GM19351 (cell line): ENCODE results near the gene MALT1.
"Not testable (repeated sequence)": the region's sequence is repeated elsewhere in the genome, so short reads cannot be mapped to it uniquely, and the experiment has no call there.

Experiments used
- ATAC-seq: cut with Tn5 transposase; IDR thresholded peaks from one replicate; pipeline ENCODE4 v1.9.1; 2021; ENCODE audit warnings: mild to moderate bottlenecking, moderate library complexity; ENCODE audit not compliant: unreplicated experiment

The MALT1 gene

GRCh38 chr18:58728719-58729118 lies 57.5 kb downstream of the MALT1 start:
- ATAC-seq = no peak

GRCh38 chr18:58730618-58731017 lies 59.4 kb downstream of the MALT1 start:
- ATAC-seq = no peak

DNA sequence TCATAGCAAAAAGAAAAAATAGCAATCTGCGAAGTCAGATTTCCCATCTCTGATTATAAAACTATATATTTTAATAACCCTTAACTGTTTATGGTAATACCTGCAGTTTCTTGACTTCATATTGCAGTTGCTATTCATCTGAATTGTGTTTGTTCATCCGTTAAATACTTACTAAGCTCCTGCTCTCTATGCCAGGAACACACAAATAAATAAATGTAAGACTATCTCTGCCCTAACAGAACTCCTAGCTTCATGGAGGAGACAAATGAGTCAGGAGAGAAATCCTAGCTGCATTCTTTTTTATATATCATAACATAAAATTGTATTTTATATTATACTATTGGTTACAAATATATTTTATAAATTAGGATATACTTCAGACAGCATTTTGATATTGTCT lies 61.2 kb downstream of the MALT1 start:
- no peak for ATAC-seq

GRCh38 chr18:58733866-58734265 lies 62.6 kb downstream of the MALT1 start:
- no peak for ATAC-seq

DNA sequence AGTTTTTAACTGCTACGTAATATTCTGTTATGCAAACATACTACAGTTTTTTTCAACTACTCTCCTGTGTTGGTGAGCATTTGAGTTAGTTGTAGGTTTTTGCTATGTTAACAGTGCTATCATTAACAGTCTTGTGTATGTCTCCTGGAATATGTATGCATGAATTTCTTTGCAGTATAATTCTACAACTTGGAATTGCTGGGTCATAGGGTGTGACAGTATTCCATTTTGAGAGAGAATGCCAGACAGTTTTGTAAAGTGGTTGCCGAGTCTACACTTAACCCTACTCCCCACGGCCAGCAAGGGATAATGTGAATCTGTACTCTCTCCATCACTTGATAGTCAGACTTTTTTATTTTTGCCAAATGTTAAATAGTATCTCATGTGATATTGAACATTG lies 67.1 kb downstream of the MALT1 start:
- ATAC-seq = no peak

DNA sequence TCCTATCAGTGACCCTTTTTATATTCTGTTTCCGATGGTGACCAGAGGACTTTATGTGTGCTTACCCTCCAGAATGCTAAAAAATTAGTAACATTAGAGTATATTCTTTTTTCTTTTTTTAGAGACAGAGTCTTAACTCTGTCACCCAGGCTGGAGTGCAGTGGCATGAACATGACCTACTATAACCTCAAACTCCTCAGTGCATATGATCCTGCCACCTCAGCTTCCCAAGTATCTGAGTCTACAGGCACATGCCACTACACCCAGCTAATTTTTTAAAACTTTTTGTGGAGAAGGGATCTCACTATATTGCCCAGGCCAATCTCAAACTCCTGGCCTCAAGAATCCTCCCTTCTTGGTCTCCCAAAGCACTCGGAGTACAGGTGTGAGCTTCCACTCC lies 74.6 kb downstream of the MALT1 start:
- ATAC-seq = no peak

- no peak for ATAC-seq
Measured at GRCh38 chr18:58748899-58749595, 77.8 kb downstream of the MALT1 start.

DNA sequence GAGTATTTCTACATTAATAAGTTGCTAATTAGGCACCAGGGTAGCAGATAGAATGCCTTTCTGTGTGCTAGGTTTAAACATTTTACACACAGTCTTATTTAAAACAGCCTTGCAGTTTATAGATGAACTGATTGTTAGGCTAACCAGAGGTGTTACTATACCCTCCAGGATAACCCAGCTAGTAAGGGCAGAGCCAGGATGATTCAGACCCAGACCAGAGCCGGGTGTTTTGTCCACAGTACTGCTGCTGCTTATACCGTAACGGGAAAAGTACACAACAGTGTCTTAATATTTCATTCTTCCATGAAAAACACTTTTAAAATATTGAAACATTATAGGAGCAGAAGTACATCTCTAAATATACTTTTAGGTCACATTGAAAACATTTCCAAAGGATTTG lies 82.7 kb downstream of the MALT1 start:
- ATAC-seq = no peak

- peak; percentile 62 for ATAC-seq
Measured at GRCh38 chr18:58754544-58755068, 83.3 kb downstream of the MALT1 start.

GRCh38 chr18:58755304-58756010 lies 84.2 kb downstream of the MALT1 start:
- no peak for ATAC-seq

- no peak for ATAC-seq
Measured at GRCh38 chr18:58756148-58756547, 84.9 kb downstream of the MALT1 start.

DNA sequence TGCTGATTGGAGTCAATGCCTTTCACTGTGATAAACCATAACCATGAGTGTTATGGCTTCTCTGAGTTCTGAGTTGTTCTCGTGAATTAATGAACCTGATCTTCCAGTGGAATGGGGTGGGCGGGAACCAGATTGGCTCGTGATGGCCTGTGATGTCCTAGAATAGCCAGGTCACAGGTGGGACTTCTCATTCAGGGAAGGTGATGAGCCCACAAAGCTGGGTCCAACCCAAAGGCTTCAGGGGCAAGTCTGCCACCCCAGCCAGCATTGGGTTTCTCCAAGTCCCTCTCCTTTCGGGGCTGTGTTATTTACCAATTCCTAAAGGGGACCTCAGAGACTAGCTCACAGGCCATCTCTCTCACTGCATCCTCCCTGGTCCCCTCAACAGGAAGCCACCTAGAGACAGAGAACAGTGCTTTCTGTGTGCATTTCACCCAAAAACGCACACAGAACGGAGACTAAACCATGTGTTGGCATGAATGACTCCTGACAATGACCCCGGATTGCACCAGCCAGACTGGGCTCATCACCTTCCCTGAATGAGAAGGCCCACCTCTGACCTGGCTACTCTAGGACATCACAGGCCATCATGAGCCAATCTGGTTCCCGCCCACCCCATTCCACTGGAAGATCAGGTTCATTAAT lies 85.5 kb downstream of the MALT1 start:
- ATAC-seq = no peak

- not testable (repeated sequence) for ATAC-seq
Measured at GRCh38 chr18:58757351-58757750, 86.1 kb downstream of the MALT1 start.

DNA sequence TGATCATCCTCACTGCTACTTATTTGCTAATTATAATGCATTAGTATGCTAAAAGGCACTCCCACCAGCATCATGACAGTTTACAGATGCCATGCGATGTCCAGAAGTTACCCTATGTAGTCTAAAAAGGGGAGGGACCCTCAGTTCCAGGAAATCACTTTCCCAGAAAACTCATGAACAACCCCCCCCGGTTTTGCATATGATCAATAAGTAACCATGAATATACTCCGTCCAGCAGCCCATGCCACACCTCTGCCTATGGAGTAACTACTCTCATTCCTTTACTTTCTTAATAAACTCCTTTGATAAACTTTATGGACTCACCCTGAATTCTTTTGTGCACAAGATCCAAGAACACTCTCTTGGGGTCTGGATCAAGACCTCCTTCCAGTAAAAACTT lies 86.8 kb downstream of the MALT1 start:
- ATAC-seq = no peak

GRCh38 chr18:58758606-58759005 lies 87.3 kb downstream of the MALT1 start:
- ATAC-seq = no peak

DNA sequence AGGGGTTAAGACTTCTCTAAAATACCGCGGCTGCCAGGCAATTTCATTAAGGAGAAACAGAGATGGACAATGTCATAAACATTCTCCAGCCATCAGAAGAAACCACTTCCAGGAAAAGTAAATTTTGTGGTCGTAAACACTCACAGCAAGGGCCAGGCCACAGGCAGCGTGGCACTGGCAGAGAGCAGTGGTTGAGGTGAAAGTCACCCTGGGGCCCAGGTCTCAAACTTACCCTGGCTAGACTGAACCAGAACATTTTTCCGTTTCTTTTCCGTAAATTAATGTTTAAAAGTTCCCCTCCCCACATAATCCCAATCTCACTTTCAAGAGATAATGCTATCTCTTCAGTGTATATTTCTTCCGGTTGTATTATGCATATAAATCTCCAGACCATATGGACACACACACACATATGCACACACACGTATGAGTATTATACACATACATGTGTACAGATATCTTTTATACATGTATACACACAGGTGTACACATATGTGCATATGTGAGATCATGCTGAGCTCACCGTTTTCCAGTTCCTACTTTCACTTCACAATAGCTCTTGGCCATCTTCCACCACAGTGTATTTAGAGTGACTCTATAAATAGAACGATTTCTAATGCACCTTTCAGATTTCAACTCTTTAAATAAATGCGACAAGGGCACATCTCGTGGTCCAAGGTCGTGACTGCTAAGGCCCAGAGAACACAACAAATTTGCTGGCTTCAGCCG lies 90.1 kb downstream of the MALT1 start:
- peak; percentile 77 for ATAC-seq

GRCh38 chr18:58761970-58762780 lies 90.9 kb downstream of the MALT1 start:
- ATAC-seq = no peak

DNA sequence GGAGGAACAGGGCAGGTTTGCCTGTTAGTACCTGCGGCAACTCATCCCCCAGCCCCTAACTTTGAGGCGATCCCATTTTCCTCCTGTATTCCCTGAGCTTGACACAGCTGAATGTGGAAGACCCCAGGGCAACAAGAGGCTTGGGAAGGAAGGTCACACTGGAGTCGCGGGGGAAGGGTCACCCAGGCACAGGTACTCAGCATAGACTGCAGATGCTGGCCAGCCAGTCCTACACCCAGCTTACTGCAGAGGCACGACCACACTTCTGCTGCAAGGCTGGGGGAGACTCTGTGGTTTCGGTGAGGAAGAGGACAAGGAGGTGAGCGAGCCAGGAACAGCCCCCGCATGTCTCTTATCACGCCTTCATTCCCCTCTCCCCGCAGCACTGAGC lies 91.5 kb downstream of the MALT1 start:
- no peak for ATAC-seq

GRCh38 chr18:58766164-58766563 lies 94.9 kb downstream of the MALT1 start:
- ATAC-seq = no peak

GRCh38 chr18:58766946-58767345 lies 95.7 kb downstream of the MALT1 start:
- ATAC-seq = no peak
